NK-92 treated with Interleukin-12 subunit alpha and Interleukin-12 subunit beta, amount 100 ng/mL, for 24 hours (cell line): Measurements from ENCODE around the gene CSMD2.
"Not testable (repeated sequence)": the region's sequence is repeated elsewhere in the genome, so short reads cannot be mapped to it uniquely, and the experiment has no call there.

Experiments
- DNase-seq: peaks from one replicate; lab custom pipeline; 2025; lab: John Stamatoyannopoulos, UW

CSMD2 gene

GRCh38 chr1:34052565-34052964, 112.5 kb downstream of the CSMD2 start:
- DNase-seq: no peak

GRCh38 chr1:34050709-34051485, 114.1 kb downstream of the CSMD2 start:
- no peak for DNase-seq

GRCh38 chr1:34049994-34050393, 115.0 kb downstream of the CSMD2 start:
- DNase-seq: no peak

GRCh38 chr1:34049477-34049876, 115.6 kb downstream of the CSMD2 start:
- DNase-seq: no peak

GRCh38 chr1:34037856-34038255, 127.2 kb downstream of the CSMD2 start:
- DNase-seq: no peak

- DNase-seq: no peak
Measured at GRCh38 chr1:34037109-34037508, 127.9 kb downstream of the CSMD2 start.

GRCh38 chr1:34034036-34034435, 131.0 kb downstream of the CSMD2 start:
- DNase-seq: no peak

- DNase-seq: no peak
Measured at GRCh38 chr1:34029954-34030353, 135.1 kb downstream of the CSMD2 start.

- no peak for DNase-seq
Measured at GRCh38 chr1:34029515-34029914, 135.5 kb downstream of the CSMD2 start.

GRCh38 chr1:34028381-34029055, 136.5 kb downstream of the CSMD2 start:
- no peak for DNase-seq

GRCh38 chr1:34025675-34026074, 139.4 kb downstream of the CSMD2 start:
- no peak for DNase-seq

GRCh38 chr1:34024485-34024884, 140.5 kb downstream of the CSMD2 start:
- DNase-seq: no peak

- DNase-seq: no peak
Measured at GRCh38 chr1:34019741-34020552, 145.1 kb downstream of the CSMD2 start.

- DNase-seq: no peak
Measured at GRCh38 chr1:34018285-34018684, 146.7 kb downstream of the CSMD2 start.

- DNase-seq: not testable (repeated sequence)
Measured at GRCh38 chr1:34016281-34016680, 148.7 kb downstream of the CSMD2 start.

- DNase-seq: no peak
Measured at GRCh38 chr1:34013958-34014737, 150.9 kb downstream of the CSMD2 start.

- DNase-seq: no peak
Measured at GRCh38 chr1:34013136-34013535, 151.9 kb downstream of the CSMD2 start.

GRCh38 chr1:34009340-34009985, 155.6 kb downstream of the CSMD2 start:
- DNase-seq: no peak

GRCh38 chr1:34007760-34008159, 157.3 kb downstream of the CSMD2 start:
- no peak for DNase-seq

- DNase-seq: no peak
Measured at GRCh38 chr1:34005309-34005708, 159.7 kb downstream of the CSMD2 start.

GRCh38 chr1:34002810-34003209, 162.2 kb downstream of the CSMD2 start:
- no peak for DNase-seq
